ENCODE data around the gene CXCR3. TPM values are rescaled to one million over a fixed set of nuclear protein-coding genes. Genes with fewer than 3 reads are reported as not detected.

Gene CXCR3
- total RNA-seq, 1 donor from 2014 or later = not detected

Other genes starting within 250 kb of the CXCR3 start
- gene OGT, start 85.4 kb downstream of the CXCR3 start, total RNA-seq = 50.8 and 79.9 TPM in 2 replicates
- 0.15 and 2.5 TPM in 2 replicates for gene GCNA, start 40.1 kb downstream of the CXCR3 start, total RNA-seq
- not detected in 2 replicates for gene CXorf49, start 99.8 kb upstream of the CXCR3 start, total RNA-seq
- not detected in 2 replicates for gene CXorf49B, start 144.8 kb upstream of the CXCR3 start, total RNA-seq

Data from glomerular endothelial cell (primary cell).